Measurements from ENCODE around the gene LY6G5B. TPM values are rescaled to one million over a fixed set of nuclear protein-coding genes. Genes with fewer than 3 reads are reported as not detected.

LY6G5B gene
- total RNA-seq, 2 donors from 2014 or later, result 13.9 to 17.0 TPM

GRCh38 chr6:31663961-31664789, 5.6 kb upstream of the LY6G5B start:
- Mint-ChIP-seq H3K36me3 (ENCODE audit: low read depth) (peaks cover 50% of the 10 kb centered on the region), H3K9me3 (no peaks in the 10 kb centered on the region), H3K27me3 (ENCODE audit: insufficient read depth) (no peaks in the 10 kb centered on the region), H3K4me3 (peak overlapping the region; percentile 97), H3K27ac (peak overlapping the region; percentile 99), H3K4me1 (peaks cover 37% of the 10 kb centered on the region)
- Histone ChIP-seq H3K9ac (ENCODE audit: extremely low read depth, low read length, poor library complexity, severe bottlenecking) (peak overlapping the region; percentile 86), H3K4me1 (ENCODE audit: control insufficient read depth, insufficient read depth, low read length) (peaks cover 7% of the 10 kb centered on the region), H3K27ac (ENCODE audit: low read depth, low read length) (peak overlapping the region; percentile 86), H3K4me3 (ENCODE audit: low read length) (peak overlapping the region; percentile 96), H3K27me3 (ENCODE audit: control insufficient read depth, insufficient read depth, low read length, poor library complexity, severe bottlenecking) (no peaks in the 10 kb centered on the region), H3K36me3 (ENCODE audit: control insufficient read depth, insufficient read depth, low read length) (peaks cover 46% of the 10 kb centered on the region), H3K9me3 (ENCODE audit: control insufficient read depth, low read length) (no peaks in the 10 kb centered on the region)
- peak; percentile 64 for DNase-seq
- 44 to 47% methylated on average over 8 to 17 of the region's 17 CpGs for WGBS, 2 experiments (ENCODE audit: insufficient coverage in 1 of 2, insufficient read length in 1 of 2)
- no peak for TF ChIP-seq CTCF (conservative IDR thresholded peaks at IDR 0.05)

- Histone ChIP-seq H3K9me3 (ENCODE audit: control insufficient read depth, low read length) (no peaks in the 10 kb centered on the region), H3K4me1 (ENCODE audit: control insufficient read depth, insufficient read depth, low read length) (peaks cover 3% of the 10 kb centered on the region), H3K36me3 (ENCODE audit: control insufficient read depth, insufficient read depth, low read length) (peaks cover 53% of the 10 kb centered on the region), H3K27me3 (ENCODE audit: control insufficient read depth, insufficient read depth, low read length, poor library complexity, severe bottlenecking) (no peaks in the 10 kb centered on the region), H3K9ac (ENCODE audit: extremely low read depth, low read length, poor library complexity, severe bottlenecking) (peak within 1 kb of the TSS; percentile 86), H3K4me3 (ENCODE audit: low read length) (peak within 1 kb of the TSS; percentile 96), H3K27ac (ENCODE audit: low read depth, low read length) (peak within 1 kb of the TSS; percentile 86)
- Mint-ChIP-seq H3K27ac (peak within 1 kb of the TSS; percentile 99), H3K9me3 (no peaks in the 10 kb centered on the region), H3K4me3 (peak within 1 kb of the TSS; percentile 97), H3K36me3 (ENCODE audit: low read depth) (peaks cover 58% of the 10 kb centered on the region), H3K4me1 (peaks cover 32% of the 10 kb centered on the region), H3K27me3 (ENCODE audit: insufficient read depth) (no peaks in the 10 kb centered on the region)
- no peak for TF ChIP-seq CTCF (conservative IDR thresholded peaks at IDR 0.05)
- DNase-seq, result peak; percentile 89
- WGBS, 2 experiments (ENCODE audit: insufficient coverage in 1 of 2, insufficient read length in 1 of 2), result 0% methylated on average over 25 to 39 of the region's 39 CpGs
These were observed 4.8 kb upstream of the LY6G5B start, which contains the start of gene GPANK1 for GRCh38 chr6:31664790-31665500. Gene GPANK1, minus strand, starts transcription at chr6:31664997. Its CDS starts 519 bp downstream, at chr6:31664478.

GRCh38 chr6:31665501-31666336, 4.1 kb upstream of the LY6G5B start, which contains the start of gene CSNK2B:
Gene CSNK2B, plus strand, starts transcription at chr6:31666080. Its CDS starts 752 bp downstream, at chr6:31666832.
- Mint-ChIP-seq H3K36me3 (ENCODE audit: low read depth) (peaks cover 66% of the 10 kb centered on the region), H3K9me3 (no peaks in the 10 kb centered on the region), H3K4me3 (peak within 1 kb of the TSS; percentile 97), H3K4me1 (peaks cover 29% of the 10 kb centered on the region), H3K27me3 (ENCODE audit: insufficient read depth) (no peaks in the 10 kb centered on the region), H3K27ac (peak within 1 kb of the TSS; percentile 99)
- TF ChIP-seq CTCF (conservative IDR thresholded peaks at IDR 0.05), result no peak
- peak within 1 kb of the TSS; percentile 86 for H3K27ac ChIP-seq (ENCODE audit: low read depth, low read length)
- peak within 1 kb of the TSS; percentile 96 for H3K4me3 ChIP-seq (ENCODE audit: low read length)
- peaks cover 3% of the 10 kb centered on the region for H3K4me1 ChIP-seq (ENCODE audit: control insufficient read depth, insufficient read depth, low read length)
- 0 to 1% methylated on average over 21 to 63 of the region's 63 CpGs for WGBS, 2 experiments (ENCODE audit: insufficient coverage in 1 of 2, insufficient read length in 1 of 2)
- H3K9ac ChIP-seq (ENCODE audit: extremely low read depth, low read length, poor library complexity, severe bottlenecking), result peak within 1 kb of the TSS; percentile 86
- no peaks in the 10 kb centered on the region for H3K9me3 ChIP-seq (ENCODE audit: control insufficient read depth, low read length)
- peaks cover 61% of the 10 kb centered on the region for H3K36me3 ChIP-seq (ENCODE audit: control insufficient read depth, insufficient read depth, low read length)
- no peaks in the 10 kb centered on the region for H3K27me3 ChIP-seq (ENCODE audit: control insufficient read depth, insufficient read depth, low read length, poor library complexity, severe bottlenecking)
- DNase-seq, result peak; percentile 99

All from endodermal cell (in vitro differentiated cells).